ENCODE data around the gene BRSK2.

The BRSK2 gene

GRCh38 chr11:1454576-1454975, 64.8 kb downstream of the BRSK2 start:
- DNase-seq = no peak

- no peak for DNase-seq
These were observed 65.5 kb downstream of the BRSK2 start for GRCh38 chr11:1455032-1455762.

- DNase-seq = no peak
These were observed 66.0 kb downstream of the BRSK2 start for GRCh38 chr11:1455763-1456060.

- no peak for DNase-seq
These were observed 66.4 kb downstream of the BRSK2 start for GRCh38 chr11:1456176-1456575.

GRCh38 chr11:1456596-1457325, 67.0 kb downstream of the BRSK2 start:
- DNase-seq = no peak

- no peak for DNase-seq
These were observed 67.6 kb downstream of the BRSK2 start for GRCh38 chr11:1457326-1457680.

GRCh38 chr11:1457856-1458255, 68.1 kb downstream of the BRSK2 start:
- no peak for DNase-seq

GRCh38 chr11:1458340-1459218, 68.8 kb downstream of the BRSK2 start:
- DNase-seq = no peak

- no peak for DNase-seq
These were observed 69.5 kb downstream of the BRSK2 start for GRCh38 chr11:1459219-1459575.

GRCh38 chr11:1459764-1460395, 70.1 kb downstream of the BRSK2 start:
- no peak for DNase-seq

- DNase-seq = no peak
These were observed 70.8 kb downstream of the BRSK2 start for GRCh38 chr11:1460396-1460985.

GRCh38 chr11:1460986-1461825, 71.5 kb downstream of the BRSK2 start:
- no peak for DNase-seq

GRCh38 chr11:1461826-1462697, 72.3 kb downstream of the BRSK2 start:
- DNase-seq = no peak

- DNase-seq = no peak
These were observed 72.9 kb downstream of the BRSK2 start for GRCh38 chr11:1462698-1462975.

GRCh38 chr11:1463056-1463455, 73.3 kb downstream of the BRSK2 start:
- DNase-seq = no peak

- DNase-seq = no peak
These were observed 77.0 kb downstream of the BRSK2 start for GRCh38 chr11:1466784-1467183.

- DNase-seq = no peak
These were observed 77.5 kb downstream of the BRSK2 start for GRCh38 chr11:1467270-1467669.

- DNase-seq = no peak
These were observed 78.3 kb downstream of the BRSK2 start for GRCh38 chr11:1468002-1468401.

GRCh38 chr11:1468473-1469066, 78.8 kb downstream of the BRSK2 start:
- DNase-seq = no peak

GRCh38 chr11:1469287-1469910, 79.7 kb downstream of the BRSK2 start:
- DNase-seq = no peak

Data from CD4-positive, alpha-beta T cell treated with Interferon gamma for 1 hour (primary cell).